ENCODE results near the gene CDKL1. TPM values are rescaled to one million over a fixed set of nuclear protein-coding genes. Genes with fewer than 3 reads are reported as not detected.

CDKL1 gene
- 5.5 and 12.9 TPM in 2 replicates for total RNA-seq (2014; rRNA removed; shearing (Covaris generic))

DNA sequence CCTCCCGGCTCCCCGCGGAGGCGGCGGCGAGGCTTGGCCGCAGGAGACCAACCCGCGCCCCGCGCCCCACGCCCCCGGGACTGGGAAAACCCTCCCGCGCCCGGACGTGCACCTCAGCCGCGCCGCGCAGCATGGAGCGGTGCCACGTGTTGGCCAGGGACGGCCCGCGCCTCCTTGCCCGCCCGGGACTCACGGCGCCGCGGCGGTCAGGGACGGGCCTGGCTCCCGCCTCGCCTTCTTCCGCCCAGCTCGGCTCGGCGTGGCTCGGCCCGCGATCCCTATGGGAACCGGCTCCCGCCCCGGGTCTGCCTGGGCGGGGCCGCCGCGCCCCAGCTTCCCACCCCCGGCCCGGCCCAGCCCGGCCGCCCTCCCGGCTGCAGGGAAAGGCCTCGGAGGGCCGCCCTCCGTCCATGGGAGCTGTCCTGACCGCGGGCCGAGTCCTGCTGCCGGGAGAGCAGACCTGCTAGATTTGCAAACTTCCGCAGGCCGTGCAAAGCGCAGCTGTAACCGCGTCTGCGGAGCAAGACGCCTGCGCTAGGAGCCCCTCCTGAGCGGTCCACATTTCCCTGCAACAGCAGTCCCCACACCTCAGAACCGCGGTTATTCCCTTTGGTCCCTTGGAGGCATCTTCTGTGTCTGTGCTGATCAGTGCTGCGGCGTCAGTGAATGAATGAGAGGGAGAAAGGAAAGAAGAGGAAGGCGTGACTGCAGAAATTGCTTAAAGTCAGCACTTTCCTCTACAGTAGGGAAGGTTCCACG is at the start of gene CDKL1:
CDKL1 (minus strand) TSS at position 251 of the 759 bp plus-strand sequence. CDS start 1,013 bp downstream, outside the sequence.
- peak; percentile 75 for DNase-seq (ENCODE audit: low spot score)

DNA sequence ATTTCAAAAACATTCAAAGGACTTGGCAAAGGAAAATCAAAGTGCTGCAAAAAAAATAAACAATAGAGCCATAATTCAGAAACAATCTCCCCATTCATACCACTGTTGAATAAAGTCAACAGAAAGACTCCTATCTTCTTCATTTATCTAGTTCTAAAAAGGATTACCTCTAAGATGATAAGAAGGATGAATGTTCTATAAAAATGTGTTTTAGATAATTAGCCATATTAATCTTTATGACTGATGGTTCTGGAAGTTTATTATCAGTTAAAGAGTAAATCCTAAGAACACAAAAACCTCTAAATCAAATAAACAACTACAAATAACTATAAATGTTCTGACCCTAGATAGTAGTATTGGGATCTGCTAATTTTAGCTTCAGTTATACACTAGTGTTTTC is 37.8 kb upstream of the CDKL1 start:
- DNase-seq (ENCODE audit: low spot score) = no peak

DNA sequence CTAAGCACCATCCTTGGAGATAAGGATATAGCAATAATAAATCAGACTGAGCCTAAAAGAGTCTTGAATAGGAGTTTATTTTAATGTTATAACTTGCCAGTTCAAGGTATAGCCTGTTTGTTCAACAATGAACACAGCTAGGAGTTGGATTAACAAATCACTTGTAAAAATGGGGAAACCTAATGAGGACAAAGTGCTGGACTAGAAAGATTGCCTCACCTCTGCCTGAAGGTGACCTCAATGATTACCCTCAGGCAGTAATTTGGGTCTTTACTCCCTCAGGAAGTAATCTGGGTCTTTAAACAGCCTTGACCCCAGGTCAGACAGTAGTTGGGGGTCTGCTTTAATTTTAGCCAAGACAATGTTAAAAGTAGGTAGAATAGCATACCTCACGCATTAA is 35.5 kb upstream of the CDKL1 start:
- no peak for DNase-seq (ENCODE audit: low spot score)

DNA sequence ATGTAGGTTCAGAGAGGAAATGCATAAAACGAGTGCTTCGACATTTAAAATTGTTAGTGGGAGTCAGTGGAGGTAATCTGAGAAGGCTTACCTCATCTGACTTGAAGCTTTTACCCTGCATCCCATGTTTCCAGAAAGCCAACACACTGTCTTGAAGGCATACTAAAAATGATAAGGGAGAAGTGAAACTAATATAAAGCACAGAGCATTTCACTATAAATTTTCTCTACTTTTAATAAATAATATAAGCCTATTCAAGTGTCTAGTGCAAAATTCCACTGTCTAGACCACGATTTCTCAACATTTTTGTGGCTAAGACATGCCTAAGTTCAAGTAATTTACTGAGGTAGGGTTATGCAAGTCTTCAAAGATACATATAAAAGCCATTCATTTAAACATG is 29.1 kb upstream of the CDKL1 start:
- DNase-seq (ENCODE audit: low spot score) = no peak

DNA sequence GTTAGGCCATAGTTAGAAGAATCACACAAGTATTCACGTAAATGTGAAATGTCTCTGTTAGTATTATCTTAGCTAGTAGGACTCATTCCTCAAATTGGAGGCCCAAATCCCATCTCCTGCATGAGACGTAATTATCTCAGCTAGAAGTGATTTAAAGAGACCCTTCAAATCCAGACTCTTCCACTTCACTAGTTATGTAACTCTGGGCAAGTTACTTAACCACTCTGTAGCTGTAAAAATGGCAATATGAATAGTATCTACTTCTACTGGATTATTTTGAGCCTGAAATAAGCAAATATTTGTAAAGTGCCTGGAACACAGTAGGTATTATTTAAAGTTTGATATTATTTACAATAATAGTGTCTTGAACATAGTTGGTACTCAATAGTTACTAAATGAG is 28.4 kb upstream of the CDKL1 start:
- DNase-seq (ENCODE audit: low spot score) = no peak

DNA sequence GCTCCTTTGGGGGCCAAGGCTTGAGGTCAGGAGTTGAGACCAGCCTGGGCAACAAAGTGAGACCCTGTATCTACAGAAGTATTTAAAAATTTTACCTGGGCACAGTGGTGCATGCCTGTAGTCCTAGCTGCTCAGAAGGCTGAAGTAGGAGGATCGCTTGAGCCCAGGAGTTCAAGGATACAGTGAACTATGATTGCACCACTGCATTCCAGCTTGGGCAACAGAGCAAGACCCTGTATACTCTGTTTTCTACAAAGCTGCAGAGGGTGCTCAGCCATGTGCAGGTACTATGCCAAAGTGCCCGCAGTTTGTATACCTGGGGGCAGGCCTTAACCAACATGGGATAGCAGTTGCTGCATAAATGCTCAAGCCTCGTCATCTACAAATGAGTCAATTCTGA is 26.8 kb upstream of the CDKL1 start:
- no peak for DNase-seq (ENCODE audit: low spot score)

DNA sequence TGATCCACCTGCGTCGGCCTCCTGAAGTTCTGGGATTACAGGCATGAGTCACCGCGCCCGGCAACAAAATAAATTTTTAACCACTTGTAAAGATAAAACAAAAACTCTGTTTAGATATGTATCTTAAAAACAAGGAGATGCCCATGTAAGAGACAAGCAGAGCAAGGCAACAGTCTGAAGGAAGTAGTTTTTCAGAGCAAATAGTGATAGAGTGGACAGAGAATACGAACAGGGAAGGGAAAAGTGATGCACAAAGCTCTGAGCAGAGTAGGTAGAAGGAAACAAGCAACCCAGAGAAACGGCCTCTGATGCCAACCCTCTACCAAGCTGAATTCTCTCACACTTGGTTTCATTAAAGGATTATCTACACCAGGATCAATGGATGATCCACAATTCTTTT is 24.8 kb upstream of the CDKL1 start:
- DNase-seq (ENCODE audit: low spot score) = no peak

DNA sequence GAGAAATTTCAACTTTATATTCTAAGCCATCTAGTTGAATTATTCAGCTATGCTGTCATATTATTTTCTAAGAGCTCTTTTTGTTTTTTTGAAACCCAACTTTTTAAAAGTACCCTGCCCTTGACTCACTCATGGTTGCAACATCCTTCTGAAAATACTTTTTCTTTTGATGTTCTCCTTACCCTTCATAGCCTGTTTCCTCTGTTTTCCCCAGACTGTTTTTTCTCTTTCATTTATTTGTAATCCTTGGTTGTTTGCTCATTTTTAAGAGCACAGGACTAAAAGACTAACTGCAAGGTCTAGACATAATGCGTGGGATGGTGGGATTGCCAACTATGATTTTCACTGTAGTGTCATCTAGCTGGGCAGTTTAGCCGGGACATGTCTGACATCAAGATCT is 21.2 kb upstream of the CDKL1 start:
- no peak for DNase-seq (ENCODE audit: low spot score)

DNA sequence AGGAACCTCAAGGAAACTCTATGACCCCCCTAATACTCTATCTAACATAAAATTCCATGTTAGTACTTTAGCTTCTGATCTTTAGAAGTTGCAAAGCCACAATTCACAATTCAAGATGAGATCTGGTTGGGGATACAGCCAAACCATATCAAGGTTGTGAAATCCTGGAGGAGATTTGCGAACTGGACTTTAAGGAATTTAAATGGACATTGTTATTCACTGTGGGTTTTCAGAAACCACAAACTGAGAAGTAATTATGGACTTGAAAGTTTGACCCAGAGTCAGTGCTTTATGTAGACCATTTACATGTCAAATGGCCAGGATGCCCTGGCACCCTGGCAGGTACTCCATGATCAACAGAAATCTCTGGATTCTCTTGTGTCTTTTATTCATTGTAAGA is 14.2 kb upstream of the CDKL1 start:
- no peak for DNase-seq (ENCODE audit: low spot score)

DNA sequence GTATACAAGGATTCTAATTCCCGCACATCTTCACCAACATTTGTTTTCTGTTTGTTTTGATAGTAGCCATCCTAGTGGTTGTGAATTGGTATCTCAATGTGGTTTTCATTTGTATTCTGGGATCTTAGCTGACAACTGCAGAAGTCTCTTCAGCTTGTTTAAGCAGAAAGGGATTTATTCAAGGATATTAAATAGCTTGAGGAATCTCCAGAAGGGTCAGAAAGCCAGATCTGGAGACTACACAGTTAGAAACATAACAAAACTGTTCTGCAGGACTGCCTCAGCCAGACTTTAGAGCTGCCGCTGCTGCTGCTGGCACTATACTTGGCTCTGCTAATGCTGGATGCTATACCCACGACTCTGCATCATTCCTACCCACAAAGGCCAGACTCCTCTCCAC is 13.4 kb upstream of the CDKL1 start:
- no peak for DNase-seq (ENCODE audit: low spot score)

DNA sequence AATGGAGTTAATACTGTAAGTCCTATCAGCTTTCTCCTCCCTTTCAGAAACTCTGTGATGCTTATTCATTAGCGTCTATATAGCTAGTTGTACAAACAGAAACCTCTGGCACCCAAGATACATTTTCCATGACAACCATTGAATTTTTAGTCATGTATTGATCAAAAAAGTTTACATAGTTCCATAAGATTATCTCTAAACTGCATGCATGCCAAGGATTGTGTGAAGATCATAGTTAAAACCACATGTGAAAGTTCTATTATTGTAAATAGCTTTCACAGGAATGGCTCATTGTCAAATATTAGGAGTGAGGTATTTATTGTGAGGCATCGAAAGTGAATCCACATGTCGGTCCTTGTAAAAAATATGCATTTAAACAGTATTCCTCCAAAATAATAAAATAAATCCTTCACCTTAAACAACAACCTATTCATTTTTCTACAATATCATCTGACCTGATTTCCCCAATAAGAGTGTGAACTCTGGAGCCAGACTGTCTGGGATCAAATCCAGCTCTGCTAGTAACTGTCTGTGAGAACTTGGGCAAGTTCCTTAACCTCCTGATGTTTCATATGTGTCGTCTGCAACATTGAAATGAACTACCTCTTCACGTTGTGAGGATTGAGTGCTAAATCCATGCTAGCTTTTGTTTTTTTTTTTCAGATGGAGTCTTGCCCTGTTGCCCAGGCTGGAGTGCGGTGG is 10.6 kb upstream of the CDKL1 start:
- DNase-seq (ENCODE audit: low spot score) = no peak

DNA sequence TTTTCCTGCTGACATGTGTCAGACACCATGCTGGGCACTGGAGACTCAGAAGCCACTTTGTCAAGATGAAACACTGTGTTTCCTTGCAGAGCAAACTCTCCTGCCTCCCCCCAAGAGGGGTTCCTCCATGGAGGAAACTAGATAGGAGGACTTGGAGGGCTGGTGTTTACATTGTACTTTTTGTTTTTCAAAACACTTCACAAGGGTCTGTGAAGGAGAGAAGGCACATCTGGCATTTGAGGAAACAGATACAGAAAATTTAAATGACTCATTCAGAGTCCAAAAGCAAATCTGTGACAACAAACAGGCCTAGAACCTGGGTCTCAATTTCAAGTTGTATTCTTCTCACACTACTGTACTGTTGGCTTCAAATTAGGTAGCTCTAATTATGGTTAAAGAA is 6.7 kb upstream of the CDKL1 start:
- no peak for DNase-seq (ENCODE audit: low spot score)

DNA sequence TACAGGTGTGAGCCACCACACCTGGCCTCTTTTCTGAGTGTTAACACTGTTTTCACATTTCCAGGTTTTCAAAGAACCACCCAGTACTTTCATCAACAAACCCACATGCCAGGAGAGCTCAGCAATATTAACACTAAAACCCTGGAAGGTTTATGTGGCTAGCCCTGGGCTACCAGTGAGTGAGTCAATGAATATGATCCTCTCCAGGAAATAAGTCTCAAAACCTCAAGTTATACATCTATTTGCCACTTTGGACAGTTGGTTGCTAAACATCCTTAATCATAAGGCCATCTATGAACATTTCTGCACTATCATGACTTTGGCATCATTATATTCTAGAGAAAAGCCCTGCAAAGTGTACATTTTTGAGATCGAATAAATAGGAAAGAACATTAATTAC is 6.3 kb upstream of the CDKL1 start:
- DNase-seq (ENCODE audit: low spot score) = no peak

DNA sequence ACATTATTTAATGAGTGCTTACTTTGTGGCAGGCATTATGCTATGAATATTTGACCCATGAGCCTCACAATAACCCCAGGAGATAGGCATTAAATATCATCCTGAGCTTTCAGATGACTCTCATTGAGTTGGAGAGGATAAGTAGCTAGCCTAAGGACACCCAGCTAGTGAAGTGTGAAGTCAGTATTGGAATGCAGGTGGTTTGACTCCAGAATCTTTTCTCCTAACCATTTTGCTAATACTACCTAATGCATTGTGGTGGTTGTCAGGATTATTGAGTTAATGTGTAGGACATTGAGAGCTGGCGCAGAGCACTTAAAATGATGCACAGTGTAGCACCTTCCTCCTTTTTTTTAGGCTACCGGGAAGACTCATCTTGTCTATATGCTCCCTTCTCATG is 3.8 kb upstream of the CDKL1 start:
- DNase-seq (ENCODE audit: low spot score) = no peak

DNA sequence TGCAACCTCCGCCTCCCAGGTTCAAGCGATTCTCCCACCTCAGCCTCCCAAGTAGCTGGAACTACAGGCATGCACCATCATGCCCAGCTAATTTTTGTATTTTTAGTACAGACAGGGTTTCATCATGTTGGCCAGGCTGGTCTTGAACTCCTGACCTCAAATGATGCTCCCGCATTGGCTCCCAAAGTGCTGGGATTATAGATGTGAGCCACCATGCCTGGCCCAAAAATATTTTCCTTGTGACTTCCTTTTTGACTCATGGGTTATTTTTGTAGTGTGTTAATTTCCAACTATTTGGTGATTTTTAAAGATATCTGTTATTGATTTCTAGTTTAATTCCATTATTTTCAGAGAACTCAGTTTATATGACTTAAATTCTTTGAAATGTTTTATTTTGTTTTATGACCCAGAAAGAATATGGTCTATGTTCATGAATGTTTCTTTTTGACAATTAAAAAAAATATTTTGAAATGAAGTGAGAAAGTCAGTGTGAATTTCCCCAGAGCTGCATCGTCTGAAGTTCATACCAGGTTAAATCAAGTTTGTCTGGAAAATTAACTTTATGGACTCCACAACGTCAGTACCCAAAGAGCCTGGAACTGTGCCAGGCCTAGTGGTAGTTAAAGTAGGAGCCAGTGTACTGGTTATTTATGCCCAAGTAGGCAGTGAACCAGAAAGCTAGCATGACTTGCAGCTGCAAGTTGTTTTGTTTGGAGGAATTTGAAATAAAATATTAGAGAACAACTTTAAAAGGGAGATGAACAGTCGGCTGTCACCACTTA is 2.8 kb upstream of the CDKL1 start:
- DNase-seq (ENCODE audit: low spot score) = peak; percentile 25

DNA sequence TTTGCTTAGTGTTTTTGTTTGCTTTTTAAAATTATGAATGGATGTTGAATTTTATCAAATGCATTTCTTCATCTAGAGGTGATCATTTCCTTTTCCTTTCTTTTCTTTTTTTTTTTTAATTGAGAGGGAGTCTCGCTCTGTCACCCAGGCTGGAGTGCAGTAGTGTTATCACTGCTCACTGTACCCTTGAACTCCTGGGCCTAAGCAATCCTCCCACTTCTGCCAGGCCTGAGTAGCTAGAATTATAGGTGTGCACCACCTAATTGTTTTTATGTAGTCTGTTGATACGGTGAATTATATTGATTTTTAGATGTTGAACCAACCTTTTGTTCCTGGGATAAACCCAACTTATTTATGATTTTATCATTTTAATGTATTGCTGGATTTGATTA is 1.5 kb upstream of the CDKL1 start:
- DNase-seq (ENCODE audit: low spot score) = no peak

DNA sequence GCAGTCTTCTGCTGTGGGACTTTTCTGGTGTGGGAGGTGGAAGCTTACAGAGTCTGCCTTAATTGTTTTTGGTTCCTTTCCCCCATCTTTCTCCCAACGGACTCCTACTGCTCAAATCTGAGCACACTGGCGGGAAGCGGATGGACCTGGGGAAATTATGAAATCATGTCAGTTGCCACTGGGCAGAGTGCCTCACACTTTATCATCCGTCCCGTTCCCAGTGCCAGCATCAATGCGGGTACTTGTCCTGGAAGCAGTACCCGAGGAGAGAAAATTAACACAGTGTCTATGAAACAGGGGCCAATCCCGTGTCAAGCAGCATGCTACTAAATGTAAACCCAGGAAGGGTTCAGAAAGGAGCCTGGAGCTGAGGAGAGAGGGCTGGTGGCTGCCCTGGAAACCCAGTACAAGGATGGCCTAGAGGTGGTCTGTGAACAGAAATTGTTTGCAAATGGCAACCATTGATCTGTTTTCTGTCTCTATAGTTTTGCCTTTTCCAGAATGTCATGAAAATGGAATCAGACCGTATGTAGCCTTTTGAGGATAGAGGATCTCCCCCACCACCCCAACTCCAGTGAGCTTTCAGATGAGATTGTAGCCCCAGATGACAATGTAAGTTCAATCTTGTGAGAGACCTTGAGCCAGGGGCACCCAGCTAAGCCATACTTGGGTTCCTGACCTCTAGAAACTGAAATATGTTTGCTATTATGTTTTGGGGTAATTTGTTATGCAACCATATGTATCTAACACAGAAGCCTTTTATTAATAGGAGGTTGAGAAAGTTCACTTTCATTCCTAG is 908 bp upstream of the CDKL1 start:
- DNase-seq (ENCODE audit: low spot score) = peak; percentile 32

DNA sequence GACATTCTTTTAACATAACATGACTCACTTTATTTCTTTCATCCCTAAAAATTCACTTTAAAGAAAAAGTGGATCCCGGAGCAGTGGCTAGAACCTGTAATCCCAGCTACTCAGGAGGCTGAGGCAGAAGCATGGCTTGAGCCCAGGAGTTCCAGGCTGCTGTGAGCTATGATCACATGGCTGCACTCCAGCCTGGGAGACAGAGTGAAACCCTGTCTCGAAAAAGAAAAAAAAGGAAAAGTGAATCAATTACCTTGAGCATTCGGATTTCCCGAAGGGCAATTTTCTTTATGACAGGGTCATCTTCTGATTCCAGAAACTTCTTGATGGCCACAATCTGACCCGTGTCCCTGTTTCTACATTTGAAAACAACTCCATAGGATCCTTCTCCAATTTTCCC is 1.2 kb downstream of the CDKL1 start:
- DNase-seq (ENCODE audit: low spot score) = no peak

DNA sequence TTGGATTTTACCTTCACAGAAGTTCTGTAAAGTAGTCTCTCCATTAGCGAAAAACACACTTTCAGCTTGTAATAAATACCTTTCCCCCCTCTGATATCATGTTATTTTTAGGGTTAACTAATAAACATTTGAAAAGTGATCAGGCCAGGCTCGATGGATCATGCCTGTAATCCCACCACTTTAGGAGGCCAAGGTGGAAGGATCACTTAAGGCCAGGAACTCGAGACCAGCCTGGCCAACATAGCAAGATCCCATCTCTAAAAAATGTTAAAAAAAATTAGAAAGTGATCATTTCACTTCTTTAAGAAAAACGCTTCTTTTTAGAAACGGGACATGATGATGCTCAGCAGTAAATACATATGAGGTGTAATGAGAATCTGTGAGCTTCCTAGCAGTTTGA is 2.0 kb downstream of the CDKL1 start:
- DNase-seq (ENCODE audit: low spot score) = no peak

DNA sequence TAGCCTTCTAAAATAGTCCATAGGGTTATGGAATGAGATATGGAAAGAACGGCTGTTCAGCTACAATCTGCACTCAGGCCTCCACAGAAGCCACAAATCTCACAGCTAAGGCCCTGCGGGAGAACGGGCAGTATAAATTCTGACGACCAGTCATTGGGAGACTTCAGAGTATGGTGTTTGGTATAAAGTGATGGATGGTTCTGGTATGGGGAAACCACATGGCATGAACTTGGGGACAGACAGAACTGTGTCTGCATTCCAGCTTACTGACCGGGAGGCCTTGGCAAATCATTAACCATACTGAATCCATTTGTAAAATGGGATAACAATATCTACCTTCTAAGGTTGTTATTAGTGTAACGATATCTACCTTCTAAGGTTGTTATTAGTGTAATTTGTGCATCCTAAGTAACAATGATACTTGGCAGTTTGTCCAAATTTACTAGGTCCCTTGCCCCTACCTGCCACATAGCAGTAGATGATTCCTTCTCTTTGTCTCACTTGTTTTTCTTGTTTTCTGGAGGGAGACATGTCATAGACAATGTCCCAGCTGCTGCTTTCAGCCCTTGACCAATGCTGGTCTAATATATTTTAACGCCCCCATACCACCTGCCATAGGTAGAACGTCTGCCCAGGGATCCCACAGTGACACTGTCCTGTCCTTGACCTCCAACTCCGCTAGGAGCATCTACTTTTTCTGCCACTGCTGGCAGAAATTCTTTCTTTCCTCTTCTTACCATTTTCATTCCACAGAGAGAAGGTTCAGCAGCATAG is 6.8 kb downstream of the CDKL1 start:
- no peak for DNase-seq (ENCODE audit: low spot score)

Measured in HT-29 (cell line).